Chondrocyte (in vitro differentiated cells): Measurements from ENCODE around the gene MXRA8. TPM values are rescaled to one million over a fixed set of nuclear protein-coding genes. Genes with fewer than 3 reads are reported as not detected.
A peak's percentile ranks its signal among the peaks of the same experiment; 100 is the strongest.

Experiments
- DNase-seq: peaks from one replicate; pipeline ENCODE4 v3.0.0; 2021; ENCODE audit warnings: mixed read lengths, low spot score
- H3K27ac Mint-ChIP-seq: one replicate; pipeline ENCODE4 v1.8.0; 2021; ENCODE audit warnings: mild to moderate bottlenecking, moderate library complexity, mixed read lengths; ENCODE audit not compliant: unreplicated experiment
- H3K27me3 Mint-ChIP-seq: 2 replicates; pipeline ENCODE4 v1.8.0; 2021; ENCODE audit warnings: low read depth, mixed read lengths
- H3K36me3 Mint-ChIP-seq: 2 replicates; pipeline ENCODE4 v1.8.0; 2021; ENCODE audit warnings: low read depth, mixed read lengths
- H3K4me1 Mint-ChIP-seq: 2 replicates; pipeline ENCODE4 v1.8.0; 2021; ENCODE audit warnings: low read depth, mild to moderate bottlenecking, mixed read lengths
- H3K4me3 Mint-ChIP-seq: one replicate; pipeline ENCODE4 v1.8.0; 2021; ENCODE audit warnings: mild to moderate bottlenecking, moderate library complexity, mixed read lengths; ENCODE audit not compliant: unreplicated experiment
- H3K9me3 Mint-ChIP-seq: 2 replicates; pipeline ENCODE4 v1.8.0; 2021; ENCODE audit warnings: low read depth, mixed read lengths
- CTCF ChIP-seq: fragments of 200-600 bp; sonication (generic); IDR thresholded peaks from 2 replicates; pipeline ENCODE4 v1.5.0; 2021; ENCODE audit warnings: antibody characterized with exemption, mild to moderate bottlenecking, moderate library complexity
- total RNA-seq: library from RNA; stranded (reverse); gene quantifications from 3 replicates; pipeline ENCODE4 v1.2.1, GENCODE V29; 2021

Gene MXRA8
- total RNA-seq, 1 donor from 2014 or later = 158 TPM

- H3K9me3 Mint-ChIP-seq = no peaks in the 10 kb centered on the region
- peak overlapping the region; percentile 66 for H3K27ac Mint-ChIP-seq
- H3K36me3 Mint-ChIP-seq = no peaks in the 10 kb centered on the region
- H3K4me1 Mint-ChIP-seq = peaks cover 30% of the 10 kb centered on the region
- TF ChIP-seq CTCF = no peak
- H3K27me3 Mint-ChIP-seq = no peaks in the 10 kb centered on the region
- no peak for DNase-seq
- peak overlapping the region; percentile 82 for H3K4me3 Mint-ChIP-seq
Measured at GRCh38 chr1:1307261-1307922, 51.0 kb downstream of the MXRA8 start.

DNA sequence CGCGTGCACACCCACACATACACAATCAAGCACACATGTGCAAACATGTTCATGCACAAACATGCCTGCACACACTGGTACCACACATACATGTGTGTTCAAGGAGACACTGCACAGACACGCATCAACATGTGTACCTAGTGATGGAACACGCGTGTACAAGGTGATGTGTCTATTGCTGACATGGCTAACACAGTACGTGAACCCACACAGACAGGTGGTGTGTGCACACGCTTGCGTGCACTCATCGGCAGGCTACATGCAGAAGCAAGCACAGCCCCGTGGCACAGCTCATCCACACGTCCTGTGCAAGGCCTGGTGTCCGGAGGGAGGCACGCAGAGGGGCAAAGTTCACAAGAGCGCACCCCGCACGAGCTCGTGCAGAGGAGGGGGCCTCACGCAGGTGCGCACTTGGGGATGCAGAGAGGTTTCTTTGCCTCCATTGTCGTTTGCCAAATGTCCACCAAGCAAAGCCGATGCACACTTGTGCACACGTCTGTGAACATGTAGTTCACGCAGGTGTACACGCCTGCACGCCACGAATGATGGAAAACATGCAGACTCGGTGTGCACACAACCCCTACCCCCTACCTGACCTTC, 51.6 kb downstream of the MXRA8 start:
- Mint-ChIP-seq H3K4me1 (peaks cover 30% of the 10 kb centered on the region), H3K27ac (peak overlapping the region; percentile 66), H3K4me3 (peak overlapping the region; percentile 82), H3K36me3 (no peaks in the 10 kb centered on the region), H3K9me3 (no peaks in the 10 kb centered on the region), H3K27me3 (no peaks in the 10 kb centered on the region)
- no peak for TF ChIP-seq CTCF
- DNase-seq = no peak

DNA sequence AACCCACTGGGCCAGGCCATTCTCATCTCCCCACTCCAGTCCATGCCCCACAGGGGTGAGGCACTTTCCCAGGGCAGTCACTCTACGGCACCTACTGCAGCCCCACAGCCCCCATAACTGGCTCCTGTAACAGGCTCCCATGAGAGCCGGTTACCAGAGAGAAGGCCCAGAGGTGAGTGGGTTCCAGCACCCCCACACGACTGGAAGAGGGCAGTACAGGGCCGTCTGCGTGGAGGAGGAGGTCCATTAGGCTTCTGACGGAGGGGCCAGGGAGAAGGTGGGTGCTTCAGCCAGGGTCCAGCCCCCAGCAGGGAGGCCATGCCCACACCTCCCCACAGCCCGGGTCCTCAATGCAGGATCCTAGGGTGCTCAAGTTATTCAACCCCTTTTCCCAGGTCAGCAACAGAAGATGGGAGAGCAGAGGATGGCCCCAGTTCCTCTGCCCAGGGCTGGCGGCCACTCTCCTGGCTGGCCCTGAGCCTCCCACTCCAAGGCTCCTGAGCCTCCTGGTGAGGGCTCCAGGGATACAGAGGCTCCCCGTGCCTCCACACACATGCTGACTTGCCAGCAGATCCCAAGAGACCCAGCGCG, 52.2 kb downstream of the MXRA8 start:
- Mint-ChIP-seq H3K36me3 (no peaks in the 10 kb centered on the region), H3K4me1 (peaks cover 30% of the 10 kb centered on the region), H3K9me3 (no peaks in the 10 kb centered on the region), H3K27ac (peak overlapping the region; percentile 32), H3K4me3 (peak overlapping the region; percentile 82), H3K27me3 (no peaks in the 10 kb centered on the region)
- peak; percentile 42 for TF ChIP-seq CTCF
- no peak for DNase-seq

- no peak for DNase-seq
- Mint-ChIP-seq H3K4me1 (peaks cover 30% of the 10 kb centered on the region), H3K27me3 (no peaks in the 10 kb centered on the region), H3K4me3 (peak overlapping the region; percentile 82), H3K27ac (peak overlapping the region; percentile 32), H3K36me3 (no peaks in the 10 kb centered on the region), H3K9me3 (no peaks in the 10 kb centered on the region)
- peak; percentile 28 for TF ChIP-seq CTCF
Measured at GRCh38 chr1:1305300-1306069, 52.9 kb downstream of the MXRA8 start.
